GM21381 (cell line): Measurements from ENCODE around the gene ARMC7.
"Not testable (repeated sequence)": the region's sequence is repeated elsewhere in the genome, so short reads cannot be mapped to it uniquely, and the experiment has no call there.

Source experiments
- ATAC-seq: cut with Tn5 transposase; IDR thresholded peaks from one replicate; pipeline ENCODE4 v1.9.1; 2021; ENCODE audit warnings: mild to moderate bottlenecking, moderate library complexity; ENCODE audit not compliant: unreplicated experiment

The ARMC7 gene

DNA sequence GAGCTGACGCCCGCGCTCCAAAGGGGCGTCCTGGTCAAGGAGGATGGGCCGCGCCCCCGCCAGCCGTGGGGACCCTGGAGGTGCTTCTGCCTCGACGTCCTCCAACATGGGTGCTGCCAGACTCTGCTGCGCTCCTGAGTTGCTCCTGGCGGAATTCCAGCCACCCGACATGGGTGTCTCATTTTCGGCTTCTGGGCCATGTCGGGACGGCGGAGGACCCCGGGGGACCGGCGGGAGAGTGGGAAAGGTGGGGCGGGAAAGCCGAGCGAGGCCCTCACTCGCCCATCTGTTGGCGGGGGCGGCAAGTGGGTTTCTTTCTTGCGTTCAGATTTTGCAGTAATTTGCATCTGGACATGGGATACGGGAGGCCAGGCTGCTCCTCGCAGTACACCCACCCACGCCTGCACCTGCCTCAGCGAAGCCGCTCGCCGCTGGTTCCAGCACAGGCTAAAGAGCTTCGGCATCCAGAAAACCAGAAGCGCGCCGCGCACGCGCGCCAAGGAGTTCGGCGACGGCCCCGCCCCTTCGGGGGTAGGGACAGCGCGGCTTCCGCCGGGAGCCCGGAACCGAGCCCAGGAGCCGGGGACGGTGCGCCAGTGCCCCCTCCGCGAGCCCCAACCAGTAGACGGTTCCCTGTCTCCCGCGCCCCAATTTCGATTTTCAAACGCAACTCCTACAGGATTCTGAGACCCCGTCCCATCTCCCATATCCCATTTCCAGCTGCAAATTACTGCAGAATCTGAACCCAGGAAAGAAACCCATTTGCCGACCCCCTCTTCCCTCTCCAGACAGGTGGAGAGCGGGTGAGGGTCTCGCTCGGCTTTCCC is at the start of gene ARMC7:
Gene ARMC7, plus strand, starts transcription at position 563 of the 827 bp plus-strand sequence. CDS start 320 bp downstream, outside the sequence.
- ATAC-seq = peak; percentile 74

DNA sequence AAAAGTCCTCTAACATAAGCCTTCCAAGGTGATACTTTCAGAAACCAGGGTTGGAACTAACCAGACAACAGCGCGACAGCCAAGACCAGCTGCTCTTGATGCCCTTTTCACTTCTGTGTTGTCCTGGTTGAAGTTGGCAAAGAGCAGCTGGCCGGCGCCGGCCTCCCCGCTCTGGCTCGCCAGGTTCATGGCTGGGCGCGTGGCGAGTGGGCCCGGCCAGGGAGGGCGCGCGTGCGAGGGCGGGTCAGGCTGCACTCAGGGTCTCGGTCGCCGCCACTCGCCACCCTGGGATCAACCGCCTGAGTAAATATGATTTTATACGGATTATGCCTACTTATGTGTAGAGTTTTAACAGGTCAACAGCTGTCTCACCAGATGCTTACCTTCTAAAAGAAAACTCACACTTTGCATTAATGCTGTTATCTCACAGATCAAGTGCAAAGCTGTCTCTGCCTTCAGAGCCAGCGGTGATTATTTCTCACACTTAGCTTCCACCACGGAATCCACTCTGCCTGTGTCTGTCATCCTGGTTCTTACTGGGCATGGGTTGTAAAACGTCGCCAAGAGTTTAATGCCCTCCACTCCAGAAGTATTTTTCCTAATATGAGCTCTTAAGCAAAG is 49.2 kb upstream of the ARMC7 start:
- no peak for ATAC-seq

DNA sequence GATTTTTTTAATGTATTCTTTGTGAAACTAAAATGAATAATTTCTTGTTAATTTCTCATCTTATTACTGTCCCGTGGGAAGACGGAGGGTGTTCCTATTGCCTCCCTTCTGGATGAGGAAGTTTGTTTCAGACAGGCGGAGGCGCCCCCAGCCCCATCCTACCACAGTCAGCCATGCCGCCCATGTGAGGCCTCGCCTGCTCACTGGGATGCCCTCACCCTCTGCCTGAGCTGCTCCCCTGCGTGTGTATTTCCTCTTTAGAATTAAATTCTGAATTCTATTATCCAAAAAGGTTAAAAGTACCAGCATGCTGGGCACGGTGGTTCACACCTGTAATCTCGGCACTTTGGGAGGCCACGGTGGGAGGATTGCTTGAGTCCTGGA is 48.7 kb upstream of the ARMC7 start:
- ATAC-seq = no peak

DNA sequence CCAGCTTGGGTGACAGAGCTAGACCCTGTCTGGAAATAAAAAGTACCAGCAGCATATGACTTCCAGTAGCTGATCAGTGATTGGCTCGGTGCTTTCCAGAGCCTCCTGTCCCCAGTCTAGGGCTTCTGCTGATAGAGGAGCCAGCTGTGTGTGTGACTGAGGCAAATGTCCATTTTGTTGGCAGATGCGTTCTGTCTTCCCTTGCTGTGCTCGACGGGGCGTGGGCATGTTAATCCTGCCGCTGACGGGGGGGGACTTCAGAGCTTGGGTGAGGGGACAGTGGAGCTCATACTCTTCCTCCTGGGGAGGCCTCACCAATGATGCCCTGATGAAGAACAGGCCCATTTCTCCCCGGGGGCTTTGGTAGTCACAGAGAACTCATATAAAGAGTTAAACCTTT is 48.2 kb upstream of the ARMC7 start:
- ATAC-seq = no peak

DNA sequence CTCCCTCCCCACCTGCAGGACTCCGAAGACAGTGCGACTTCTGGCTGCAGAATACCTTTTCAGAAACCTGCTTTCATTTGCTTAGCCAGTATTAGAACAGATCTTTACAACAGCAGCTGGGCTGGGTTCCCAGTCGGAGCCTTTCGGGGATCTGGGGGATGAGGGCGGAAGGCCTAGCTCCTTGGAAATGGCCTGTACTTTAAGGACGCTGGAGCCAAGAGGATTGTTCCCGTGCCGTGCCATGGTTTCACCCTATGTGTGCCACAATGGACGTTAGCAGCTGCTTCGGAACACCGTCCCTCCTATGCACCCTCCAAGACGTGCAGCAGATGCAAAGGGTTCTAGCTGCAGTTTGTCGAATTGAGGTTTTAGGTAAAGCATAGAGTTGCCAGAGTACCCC is 46.6 kb upstream of the ARMC7 start:
- ATAC-seq = no peak

DNA sequence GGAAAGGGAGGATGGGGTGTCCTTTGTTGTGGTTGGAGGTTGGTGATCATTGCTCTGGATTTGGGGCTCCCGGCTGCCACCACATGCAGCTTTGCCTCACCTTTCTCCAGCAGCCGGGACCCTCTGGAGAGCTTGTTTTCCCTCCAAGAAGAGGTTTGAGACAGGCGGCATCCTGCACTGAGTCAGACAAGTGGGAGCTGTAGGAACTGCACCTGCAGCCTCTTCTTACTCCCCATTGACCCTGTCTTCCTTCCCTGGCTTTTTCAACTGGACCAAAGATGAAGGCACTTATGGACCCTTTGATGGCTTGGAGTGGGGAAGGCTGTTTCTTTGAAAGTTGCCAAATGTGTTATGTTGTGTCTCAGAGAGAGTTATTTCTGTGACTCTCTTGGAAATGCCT is 46.1 kb upstream of the ARMC7 start:
- no peak for ATAC-seq

DNA sequence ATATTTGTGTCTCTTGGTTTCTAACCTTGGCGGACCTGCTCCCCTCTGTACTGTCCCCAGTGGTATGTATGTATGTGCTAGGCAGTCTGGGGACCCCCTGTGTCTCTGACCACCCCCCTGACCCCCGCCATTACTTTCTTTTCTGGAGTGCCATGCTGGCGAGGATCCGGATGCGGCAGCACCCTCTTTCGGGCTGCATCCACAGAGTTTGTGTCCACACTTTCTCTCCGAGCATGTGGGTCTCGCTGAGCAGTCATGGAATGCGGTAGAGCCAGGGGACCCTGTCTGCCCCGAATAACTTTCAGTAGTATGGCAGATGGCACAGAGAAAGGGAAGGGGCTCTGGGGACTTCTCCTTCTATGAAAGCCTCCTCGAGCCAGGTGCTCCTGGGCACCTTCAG is 45.7 kb upstream of the ARMC7 start:
- ATAC-seq = no peak

DNA sequence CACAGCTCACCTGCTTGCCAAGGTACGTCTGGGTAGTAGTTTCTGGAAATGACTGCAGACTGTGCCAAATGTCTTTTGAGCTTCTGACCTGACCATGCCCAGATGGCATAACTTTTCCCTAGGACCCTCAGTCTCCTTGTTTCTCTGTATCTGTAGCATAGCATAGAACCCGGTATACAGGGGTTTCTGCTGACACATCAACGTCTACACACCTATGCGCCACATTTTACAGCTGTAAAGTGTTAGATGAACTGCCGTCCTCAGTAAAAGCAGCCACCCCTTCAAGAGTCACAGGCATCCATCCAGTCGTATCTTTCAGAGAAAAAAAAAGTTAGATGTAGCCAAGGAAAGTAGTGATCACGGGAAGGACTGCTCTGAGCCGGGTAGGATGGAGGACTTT is 45.3 kb upstream of the ARMC7 start:
- no peak for ATAC-seq

DNA sequence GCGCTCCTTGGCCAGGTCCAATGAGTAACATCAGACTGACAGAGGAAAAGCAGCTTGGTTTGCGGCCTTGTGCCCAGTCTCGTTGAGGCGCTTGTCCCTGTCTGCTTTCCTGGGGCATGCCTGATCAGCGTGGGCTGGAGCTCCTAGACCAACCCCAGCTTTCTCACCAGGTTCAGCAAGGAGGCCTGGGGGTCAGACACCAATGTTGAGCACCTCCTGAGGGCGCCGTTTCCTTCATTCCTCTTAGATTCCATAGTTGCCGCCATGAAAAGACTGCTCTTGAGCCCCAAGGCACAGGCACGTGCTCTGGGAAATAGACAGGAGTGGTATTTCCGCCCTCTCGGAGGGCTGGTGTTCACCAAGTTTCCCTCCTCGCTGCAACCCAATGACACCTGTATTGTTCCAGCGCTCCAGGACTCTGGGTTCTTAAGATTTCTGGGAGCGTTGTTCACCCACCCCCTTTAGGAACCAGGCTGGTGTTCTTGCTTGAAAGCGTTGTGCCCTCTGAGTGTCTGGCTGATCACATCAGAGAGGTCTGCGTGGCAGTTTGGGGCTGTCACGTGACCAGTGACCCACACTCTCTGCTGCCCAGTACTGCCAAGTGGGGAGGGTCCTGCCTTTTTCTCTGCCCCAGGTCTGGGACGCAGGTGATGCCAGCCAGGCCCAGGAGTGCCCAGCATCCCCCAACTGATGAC is 44.8 kb upstream of the ARMC7 start:
- ATAC-seq = no peak

DNA sequence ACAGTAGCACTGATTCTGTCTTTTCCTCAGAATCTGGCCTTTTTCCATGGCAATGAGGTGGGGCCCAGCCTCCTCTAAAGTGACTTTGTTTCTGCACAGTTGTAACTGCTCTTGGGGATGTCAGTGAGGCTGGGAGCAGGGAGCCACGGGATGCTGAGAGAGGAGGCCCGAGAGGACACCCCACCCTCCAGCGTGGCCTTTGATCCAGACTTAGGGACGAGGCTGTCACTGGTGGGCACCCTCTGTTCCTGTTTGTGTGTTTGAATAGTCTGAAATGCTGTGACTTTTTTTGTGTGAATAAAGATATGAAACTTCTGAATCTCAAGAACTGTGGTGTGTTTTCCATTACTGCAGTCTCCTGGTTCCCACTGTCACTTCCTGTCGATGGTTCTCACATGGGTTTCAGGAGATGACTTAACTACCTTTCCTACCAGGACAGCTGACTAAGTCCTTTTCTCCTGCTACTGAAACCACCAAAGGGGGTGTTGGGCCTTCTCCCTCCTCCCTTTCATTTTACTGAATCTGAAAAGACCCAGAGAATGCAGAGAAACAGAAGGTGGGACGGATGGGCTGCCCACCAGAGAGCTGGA is 44.1 kb upstream of the ARMC7 start:
- no peak for ATAC-seq

DNA sequence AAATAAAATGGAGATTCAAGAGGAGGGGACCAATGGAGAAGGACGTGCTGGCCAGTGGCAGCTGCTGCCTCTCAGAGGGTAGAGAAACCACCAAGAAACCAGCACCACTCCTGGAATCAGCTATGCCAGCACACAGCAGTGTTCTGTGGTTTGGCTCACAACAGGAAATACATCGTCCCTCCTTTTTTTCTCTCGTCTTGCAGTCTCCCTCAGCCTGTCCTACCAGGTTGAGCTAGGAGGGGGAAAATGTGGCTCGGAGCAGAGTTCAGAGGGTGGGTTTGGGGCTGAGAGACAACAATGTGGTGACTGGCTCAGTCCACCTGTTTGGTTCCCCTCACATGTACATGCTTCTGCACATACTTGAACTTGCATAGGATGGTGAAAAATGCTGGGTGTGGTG is 41.9 kb upstream of the ARMC7 start:
- ATAC-seq = no peak

DNA sequence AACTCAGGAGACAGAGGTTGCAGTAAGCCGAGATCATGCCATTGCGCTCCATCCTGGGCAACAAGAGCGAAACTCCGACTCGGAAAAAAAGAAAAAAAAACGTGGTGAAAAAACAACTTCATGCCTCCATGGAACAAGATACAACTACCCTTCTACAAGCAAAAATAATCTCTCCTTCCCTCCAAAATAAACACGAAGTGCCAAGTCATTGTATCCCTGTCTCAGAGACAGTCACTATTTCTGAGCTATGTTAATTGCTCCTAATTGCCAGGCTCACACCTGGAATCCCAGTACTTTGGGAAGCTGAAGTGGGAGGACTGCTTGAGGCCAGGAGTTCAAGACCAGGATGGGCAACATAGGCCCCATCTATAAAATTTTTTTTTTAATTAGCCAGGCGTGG is 41.0 kb upstream of the ARMC7 start:
- no peak for ATAC-seq

DNA sequence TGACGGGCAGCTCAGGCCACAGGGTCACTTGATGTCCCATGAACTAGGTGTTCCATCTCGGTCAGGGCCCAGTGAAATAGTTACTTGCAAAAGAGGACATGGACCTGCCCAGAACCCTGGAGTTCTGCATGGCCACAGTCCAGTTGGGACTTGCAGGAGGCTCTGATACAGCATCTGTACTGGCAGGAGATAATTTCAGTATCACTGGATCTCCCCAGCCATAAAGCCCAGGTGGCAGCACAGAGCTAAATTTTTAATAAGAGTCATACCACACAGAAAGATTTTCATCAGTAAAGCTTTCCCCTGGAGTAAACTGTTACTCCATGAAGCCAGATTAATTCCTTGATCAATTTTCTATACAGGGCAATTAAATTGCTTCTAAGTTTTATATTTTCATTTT is 40.0 kb upstream of the ARMC7 start:
- no peak for ATAC-seq

DNA sequence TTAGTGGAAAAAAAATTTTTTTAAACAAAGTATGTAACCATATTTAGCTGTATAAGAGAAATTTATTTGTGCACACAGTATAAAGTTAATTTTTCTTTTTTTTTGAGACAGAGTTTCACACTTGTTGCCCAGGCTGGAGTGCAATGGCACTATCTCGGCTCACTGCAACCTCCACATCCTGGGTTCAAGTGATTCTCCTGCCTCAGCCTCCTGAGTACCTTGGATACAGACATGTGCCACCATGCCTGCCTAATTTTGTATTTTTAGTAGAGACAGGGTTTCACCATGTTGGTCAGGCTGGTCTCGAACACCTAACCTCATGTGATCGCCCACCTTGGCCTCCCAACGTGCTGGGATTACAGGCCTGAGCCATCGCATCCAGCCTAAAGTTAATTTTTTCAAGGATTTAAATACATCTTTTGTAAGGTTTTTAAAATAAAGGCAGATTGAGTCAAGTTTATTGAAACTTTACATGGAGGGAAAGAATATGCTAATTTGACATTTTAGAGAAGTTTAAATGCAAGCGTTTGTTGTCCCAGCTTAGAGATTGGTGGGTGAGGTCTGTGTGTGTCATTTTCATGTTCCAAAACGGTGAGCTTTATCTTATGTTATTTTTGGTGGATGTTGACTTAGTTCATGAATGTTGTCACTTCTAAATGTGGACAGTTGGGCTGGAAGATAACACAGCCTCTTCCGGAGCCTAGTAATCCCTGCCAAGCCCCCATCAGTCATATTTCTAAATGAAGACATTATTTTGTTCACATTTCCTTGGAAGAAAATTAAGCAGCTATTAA is 38.1 kb upstream of the ARMC7 start:
- ATAC-seq = not testable (repeated sequence)

DNA sequence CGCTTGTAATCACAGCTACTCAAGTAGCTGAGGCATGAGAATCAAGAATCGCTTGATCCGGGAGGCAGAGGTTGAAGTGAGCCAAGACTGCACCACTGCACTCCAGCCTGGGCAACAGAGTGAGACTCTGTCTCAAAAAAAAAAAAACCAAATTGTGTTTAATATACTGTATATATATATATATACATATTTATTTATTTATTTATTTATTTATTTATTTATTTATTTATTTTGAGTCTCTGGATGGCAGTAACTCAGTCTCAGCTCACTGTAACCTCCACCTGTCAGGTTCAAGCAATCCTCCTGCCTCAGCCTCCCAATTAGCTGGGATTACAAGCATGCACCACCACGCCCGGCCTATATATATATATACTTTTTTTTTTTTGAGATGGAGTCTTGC is 36.9 kb upstream of the ARMC7 start:
- not testable (repeated sequence) for ATAC-seq

DNA sequence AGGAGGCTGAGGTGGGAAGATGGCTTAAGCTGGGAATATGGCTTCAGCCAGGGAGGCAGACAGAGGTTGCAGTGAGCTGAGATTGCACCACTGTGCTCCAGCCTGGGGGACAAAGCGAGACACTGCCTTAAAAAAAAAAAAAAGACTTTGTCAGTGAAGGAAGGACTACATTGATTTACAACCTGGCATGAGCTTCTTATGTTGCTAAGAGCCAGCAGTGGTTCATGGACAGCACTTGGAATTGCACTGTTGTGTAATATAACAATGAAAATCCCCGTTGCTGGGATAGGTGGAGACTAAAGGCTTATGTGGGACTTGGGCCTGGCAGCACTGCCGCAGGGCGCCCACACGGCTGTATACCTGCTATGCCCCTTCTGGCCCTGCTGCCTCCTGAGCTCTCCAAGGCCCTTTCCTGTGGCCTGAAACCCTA is 36.1 kb upstream of the ARMC7 start:
- ATAC-seq = no peak

DNA sequence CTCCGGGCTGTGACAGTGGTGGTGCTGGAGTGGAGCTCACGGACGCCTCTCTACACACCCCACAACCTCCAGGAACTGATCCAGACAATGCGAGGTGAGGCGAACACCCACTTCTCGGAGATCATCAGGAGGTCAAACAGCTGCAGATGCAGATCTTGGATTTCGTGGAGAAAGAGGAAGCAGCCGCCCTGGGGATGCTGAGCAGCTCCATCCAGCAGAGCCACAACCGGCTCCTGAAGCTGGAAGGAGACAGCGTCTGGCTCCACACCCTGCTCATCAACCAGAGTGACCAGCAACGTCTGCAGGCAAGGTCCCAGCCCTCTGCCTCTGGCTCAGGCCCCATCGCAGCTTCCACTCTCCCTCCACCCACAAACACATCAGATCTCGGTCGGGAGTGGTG is 35.2 kb upstream of the ARMC7 start:
- ATAC-seq = no peak

DNA sequence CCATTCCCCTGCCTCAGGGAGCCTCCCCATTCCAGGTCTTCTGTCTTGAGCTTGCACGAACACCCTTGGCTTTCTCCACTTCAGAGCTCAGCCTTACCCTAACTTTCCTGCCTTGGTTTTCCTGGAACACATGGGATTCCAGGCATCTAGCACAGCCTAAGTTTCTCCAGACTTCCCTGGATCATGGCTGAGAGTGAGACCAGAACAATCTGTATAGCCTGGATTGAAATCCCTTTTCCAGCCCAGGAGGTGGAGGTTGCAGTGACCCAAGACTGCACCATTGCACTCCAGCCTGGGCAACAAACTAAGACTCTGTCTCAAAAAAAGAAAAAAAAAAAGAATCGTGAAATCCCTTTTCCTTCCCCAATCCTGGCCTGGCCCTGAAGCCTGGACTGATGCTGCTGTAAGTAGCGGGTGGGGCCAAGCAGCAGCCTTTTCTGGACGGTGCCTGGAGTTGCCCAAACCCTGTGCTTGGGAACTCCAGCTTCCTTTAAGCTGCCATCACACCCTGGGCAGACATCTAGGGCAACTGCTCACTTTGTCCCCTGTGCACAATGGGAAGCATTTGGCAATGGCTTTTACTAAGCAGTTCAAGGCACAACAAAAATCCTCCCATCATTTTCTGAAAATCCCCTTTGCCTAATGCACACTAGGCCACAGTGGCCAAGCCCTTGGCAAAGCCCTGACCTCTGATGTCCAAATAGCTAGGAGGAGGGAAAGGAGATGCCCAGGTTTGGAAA is 34.0 kb upstream of the ARMC7 start:
- ATAC-seq = no peak

DNA sequence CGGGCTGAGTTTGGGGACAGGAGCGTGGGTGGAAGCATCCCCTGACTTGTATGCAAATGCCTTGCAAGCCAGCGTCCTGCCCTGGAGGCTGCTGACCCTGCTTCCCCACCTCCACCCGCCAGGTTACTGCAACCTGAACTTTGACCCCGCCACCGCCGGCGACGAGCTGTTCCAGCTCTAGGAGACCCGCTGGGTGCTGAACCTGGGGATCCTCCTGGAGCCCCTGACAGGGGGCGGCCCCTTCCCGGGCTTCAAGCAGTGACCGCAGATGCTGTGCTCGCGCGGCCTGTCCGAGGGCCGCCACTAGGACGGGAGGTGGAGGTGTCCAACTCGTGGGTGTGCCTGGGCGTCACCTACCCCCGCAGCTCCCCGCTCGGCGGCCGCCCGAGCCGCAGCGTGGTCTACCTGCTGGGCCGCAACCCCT is 32.7 kb upstream of the ARMC7 start:
- no peak for ATAC-seq
